Measurements from ENCODE around the gene PVR.
"Not testable (repeated sequence)": the region's sequence is repeated elsewhere in the genome, so short reads cannot be mapped to it uniquely, and the experiment has no call there.

DNA sequence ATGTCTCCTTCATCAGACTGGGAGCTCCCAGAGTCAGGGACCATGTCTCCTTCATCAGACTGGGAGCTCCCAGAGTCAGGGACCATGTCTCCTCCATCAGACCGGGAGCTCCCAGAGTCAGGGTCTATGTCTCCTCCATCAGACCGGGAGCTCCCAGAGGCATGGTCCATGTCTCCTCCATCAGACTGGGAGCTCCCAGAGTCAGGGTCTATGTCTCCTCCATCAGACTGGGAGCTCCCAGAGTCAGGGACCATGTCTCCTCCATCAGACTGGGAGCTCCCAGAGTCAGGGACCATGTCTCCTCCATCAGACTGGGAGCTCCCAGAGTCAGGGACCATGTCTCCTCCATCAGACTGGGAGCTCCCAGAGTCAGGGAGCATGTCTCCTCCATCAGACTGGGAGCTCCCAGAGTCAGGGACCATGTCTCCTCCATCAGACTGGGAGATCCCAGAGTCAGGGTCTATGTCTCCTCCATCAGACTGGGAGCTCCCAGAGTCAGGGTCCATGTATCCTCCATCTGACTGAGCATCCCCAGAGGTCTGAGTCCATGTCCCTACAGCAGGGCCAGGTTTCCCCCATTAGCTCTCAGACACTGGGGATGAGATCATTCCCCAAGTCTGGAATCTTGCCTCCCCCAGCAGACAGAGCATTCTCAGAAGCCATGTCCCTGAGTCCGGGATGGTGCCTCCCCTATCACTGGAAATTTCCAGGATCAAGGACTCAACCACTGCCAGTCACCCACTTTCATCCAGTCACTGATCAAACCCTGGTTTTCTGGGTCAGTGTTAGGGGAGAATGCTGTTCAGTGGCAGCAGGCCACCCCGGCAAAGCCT lies 65.9 kb downstream of the PVR start:
- TF ChIP-seq, protein P1, sequence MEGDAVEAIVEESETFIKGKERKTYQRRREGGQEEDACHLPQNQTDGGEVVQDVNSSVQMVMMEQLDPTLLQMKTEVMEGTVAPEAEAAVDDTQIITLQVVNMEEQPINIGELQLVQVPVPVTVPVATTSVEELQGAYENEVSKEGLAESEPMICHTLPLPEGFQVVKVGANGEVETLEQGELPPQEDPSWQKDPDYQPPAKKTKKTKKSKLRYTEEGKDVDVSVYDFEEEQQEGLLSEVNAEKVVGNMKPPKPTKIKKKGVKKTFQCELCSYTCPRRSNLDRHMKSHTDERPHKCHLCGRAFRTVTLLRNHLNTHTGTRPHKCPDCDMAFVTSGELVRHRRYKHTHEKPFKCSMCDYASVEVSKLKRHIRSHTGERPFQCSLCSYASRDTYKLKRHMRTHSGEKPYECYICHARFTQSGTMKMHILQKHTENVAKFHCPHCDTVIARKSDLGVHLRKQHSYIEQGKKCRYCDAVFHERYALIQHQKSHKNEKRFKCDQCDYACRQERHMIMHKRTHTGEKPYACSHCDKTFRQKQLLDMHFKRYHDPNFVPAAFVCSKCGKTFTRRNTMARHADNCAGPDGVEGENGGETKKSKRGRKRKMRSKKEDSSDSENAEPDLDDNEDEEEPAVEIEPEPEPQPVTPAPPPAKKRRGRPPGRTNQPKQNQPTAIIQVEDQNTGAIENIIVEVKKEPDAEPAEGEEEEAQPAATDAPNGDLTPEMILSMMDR (IDR thresholded peaks at IDR 0.05), result not testable (repeated sequence)
- not testable (repeated sequence) for TF ChIP-seq POLR2AphosphoS5 (IDR thresholded peaks at IDR 0.05; ENCODE audit: low read depth, low read length)
- TF ChIP-seq, protein P2, sequence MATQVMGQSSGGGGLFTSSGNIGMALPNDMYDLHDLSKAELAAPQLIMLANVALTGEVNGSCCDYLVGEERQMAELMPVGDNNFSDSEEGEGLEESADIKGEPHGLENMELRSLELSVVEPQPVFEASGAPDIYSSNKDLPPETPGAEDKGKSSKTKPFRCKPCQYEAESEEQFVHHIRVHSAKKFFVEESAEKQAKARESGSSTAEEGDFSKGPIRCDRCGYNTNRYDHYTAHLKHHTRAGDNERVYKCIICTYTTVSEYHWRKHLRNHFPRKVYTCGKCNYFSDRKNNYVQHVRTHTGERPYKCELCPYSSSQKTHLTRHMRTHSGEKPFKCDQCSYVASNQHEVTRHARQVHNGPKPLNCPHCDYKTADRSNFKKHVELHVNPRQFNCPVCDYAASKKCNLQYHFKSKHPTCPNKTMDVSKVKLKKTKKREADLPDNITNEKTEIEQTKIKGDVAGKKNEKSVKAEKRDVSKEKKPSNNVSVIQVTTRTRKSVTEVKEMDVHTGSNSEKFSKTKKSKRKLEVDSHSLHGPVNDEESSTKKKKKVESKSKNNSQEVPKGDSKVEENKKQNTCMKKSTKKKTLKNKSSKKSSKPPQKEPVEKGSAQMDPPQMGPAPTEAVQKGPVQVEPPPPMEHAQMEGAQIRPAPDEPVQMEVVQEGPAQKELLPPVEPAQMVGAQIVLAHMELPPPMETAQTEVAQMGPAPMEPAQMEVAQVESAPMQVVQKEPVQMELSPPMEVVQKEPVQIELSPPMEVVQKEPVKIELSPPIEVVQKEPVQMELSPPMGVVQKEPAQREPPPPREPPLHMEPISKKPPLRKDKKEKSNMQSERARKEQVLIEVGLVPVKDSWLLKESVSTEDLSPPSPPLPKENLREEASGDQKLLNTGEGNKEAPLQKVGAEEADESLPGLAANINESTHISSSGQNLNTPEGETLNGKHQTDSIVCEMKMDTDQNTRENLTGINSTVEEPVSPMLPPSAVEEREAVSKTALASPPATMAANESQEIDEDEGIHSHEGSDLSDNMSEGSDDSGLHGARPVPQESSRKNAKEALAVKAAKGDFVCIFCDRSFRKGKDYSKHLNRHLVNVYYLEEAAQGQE (IDR thresholded peaks at IDR 0.05; ENCODE audit: insufficient read depth in 1 of 2, low read depth in 2 of 2, low read length in 1 of 2), result not testable (repeated sequence)

Measured in Panc1 (cell line).